Measurements from ENCODE around the gene POU2AF2.
"Not testable (repeated sequence)": the region's sequence is repeated elsewhere in the genome, so short reads cannot be mapped to it uniquely, and the experiment has no call there.

The POU2AF2 gene, protein sequence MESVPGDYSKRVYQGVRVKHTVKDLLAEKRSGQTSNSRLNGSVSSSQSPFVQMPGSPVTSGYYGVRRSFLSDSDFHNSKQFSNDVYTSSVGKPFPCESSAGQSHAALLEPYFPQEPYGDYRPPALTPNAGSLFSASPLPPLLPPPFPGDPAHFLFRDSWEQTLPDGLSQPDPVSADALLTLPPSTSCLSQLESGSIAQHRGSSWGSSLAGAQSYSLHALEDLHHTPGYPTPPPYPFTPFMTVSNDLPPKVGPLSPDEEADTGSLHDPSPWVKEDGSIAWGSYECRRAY

GRCh38 chr11:111245425-111245824 lies at the start of gene POU2AF2:
Gene POU2AF2, plus strand, starts transcription at chr11:111245725. Its CDS starts 129 bp downstream, at chr11:111245854.
- no peak for DNase-seq (ENCODE audit: low read depth in 2 of 3, low spot score in 2 of 3)

GRCh38 chr11:111200010-111200534 lies 45.5 kb upstream of the POU2AF2 start:
- no peak for DNase-seq (ENCODE audit: low read depth in 2 of 3, low spot score in 2 of 3)

DNA sequence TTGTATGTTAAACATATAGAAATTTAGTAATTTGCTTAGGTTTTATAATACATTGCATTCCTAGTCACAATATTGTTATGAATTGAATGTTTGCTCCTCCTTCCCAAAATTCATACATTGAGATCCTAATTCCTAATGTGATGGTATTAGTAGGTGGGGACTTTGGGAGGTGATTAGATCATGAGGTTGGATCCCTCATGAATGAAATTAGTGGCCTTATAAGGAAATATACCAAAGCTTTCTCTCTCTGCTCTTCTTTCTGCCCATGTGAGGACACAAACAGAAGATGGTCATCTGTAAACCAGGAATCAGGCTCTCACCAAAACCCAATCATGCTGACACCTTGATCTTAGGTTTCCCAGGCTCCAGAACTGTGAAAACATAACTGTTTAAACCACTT lies 41.3 kb upstream of the POU2AF2 start:
- DNase-seq (ENCODE audit: low read depth in 2 of 3, low spot score in 2 of 3), result no peak

- DNase-seq (ENCODE audit: low read depth in 2 of 3, low spot score in 2 of 3), result no peak
Measured at GRCh38 chr11:111205632-111206385, 39.7 kb upstream of the POU2AF2 start.

DNA sequence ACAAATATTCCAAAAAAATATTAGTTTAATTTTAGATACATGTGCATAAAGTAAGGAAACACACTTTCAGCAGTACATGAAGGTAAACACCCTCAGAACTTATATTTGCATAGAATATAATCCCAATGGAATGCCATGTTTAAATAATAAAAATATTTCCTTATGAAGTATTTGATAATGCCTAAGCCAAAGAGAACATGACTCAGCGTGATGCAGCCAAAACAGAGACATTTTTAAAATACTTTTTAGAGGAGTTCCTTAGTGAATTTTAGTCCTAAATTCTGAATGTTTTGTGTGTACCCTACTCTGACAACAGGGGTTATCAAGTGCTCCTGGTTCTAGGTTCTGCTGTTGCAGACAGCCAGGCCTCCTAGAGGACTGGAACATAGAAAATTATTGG lies 39.1 kb upstream of the POU2AF2 start:
- no peak for DNase-seq (ENCODE audit: low read depth in 2 of 3, low spot score in 2 of 3)

- no peak for DNase-seq (ENCODE audit: low read depth in 2 of 3, low spot score in 2 of 3)
Measured at GRCh38 chr11:111207213-111207612, 38.3 kb upstream of the POU2AF2 start.

DNA sequence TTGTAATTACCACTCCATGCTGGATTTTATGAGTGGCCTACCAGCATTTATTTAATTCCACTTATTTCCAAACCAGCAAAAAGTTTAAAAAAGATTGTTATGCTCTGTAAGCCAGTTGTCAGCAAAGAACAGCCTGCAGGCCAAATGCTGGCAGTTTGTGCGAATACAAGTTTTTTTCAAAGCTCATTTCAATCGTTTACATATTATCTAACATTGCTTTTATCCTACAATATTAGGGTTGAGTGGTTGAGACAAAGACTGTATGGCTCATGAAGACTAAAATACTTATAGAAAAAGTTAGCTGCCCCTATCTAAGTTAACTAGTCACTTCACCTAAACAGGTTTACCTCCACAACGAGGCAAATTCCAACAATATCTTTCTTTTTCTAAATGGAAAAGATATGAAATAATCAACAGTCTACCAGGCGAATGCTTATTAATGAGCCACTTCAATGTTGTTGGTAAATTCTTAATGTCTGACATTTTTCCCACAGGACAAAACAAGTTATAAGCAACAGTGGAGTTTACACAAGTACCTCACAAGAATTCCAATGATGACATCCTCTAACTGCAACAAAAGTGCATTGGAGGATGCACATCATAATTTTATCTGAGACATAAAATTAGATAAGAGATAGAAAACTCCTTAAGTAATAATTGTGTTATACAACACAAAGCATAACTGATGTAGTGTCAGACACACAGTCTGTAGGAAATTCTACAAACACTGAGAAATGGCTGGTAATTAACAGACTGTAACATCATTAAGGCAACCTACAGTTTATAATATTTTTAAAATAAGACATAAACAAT lies 35.8 kb upstream of the POU2AF2 start:
- DNase-seq (ENCODE audit: low read depth in 2 of 3, low spot score in 2 of 3), result no peak

DNA sequence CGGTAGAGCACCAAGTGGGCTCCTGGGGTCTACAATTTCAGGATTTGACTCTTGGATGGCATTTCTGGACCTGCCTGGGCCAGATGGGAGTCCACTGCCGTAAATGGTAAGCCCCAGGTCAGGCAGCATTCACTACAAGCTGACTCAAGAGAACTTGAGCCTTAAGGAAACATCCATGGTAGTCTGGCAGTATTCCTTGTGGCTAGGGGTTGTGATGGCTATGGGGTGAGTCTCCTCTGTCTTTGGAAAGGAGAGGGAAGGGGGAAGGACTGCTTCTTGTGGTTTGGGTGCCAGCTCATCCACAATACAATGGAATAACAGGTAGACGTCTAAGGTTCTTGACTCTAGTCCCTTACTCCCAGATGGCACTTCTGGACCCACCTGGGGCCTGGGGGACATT lies 32.3 kb upstream of the POU2AF2 start:
- no peak for DNase-seq (ENCODE audit: low read depth in 2 of 3, low spot score in 2 of 3)

DNA sequence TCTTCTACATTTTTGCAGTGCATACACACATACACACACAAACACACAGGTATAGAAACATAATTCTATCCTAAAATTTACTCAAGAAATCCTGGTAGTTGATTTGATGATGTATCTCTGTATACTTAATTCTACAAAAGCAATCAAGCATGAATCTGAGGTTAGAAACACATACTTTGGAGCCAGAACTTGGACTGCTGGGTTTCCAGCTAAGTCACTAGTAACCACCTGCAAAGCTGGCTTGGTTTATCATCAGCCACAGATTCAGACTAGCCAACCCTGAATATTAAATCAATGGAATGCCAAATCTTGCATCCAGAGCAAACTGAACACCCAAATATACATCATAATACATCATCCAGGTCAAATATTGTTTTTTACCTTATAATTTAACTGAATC lies 24.8 kb upstream of the POU2AF2 start:
- DNase-seq (ENCODE audit: low read depth in 2 of 3, low spot score in 2 of 3), result no peak

DNA sequence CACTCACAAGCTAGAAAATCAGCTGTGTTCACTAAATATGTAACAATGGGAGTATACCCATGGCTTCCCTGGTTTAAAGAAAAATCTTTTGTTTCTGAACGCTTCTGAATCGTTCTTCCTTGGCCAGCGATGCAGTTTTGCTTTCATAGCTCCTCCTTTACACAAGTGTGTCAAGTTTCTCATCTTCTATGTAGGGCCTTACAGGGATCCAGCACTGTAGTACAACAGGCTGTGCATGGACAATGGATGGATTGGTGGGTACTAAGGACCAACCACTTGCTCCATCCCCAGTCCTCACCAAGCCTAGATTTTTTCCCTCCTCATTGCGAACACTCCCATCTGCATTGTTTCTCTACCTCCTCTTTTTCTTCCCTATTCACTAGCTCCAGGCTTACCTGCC lies 24.3 kb upstream of the POU2AF2 start:
- no peak for DNase-seq (ENCODE audit: low read depth in 2 of 3, low spot score in 2 of 3)

- not testable (repeated sequence) for DNase-seq (ENCODE audit: low read depth in 2 of 3, low spot score in 2 of 3)
Measured at GRCh38 chr11:111221936-111222335, 23.6 kb upstream of the POU2AF2 start.

GRCh38 chr11:111222821-111223455 lies 22.6 kb upstream of the POU2AF2 start:
- not testable (repeated sequence) for DNase-seq (ENCODE audit: low read depth in 2 of 3, low spot score in 2 of 3)

- DNase-seq (ENCODE audit: low read depth in 2 of 3, low spot score in 2 of 3), result no peak
Measured at GRCh38 chr11:111225881-111226280, 19.6 kb upstream of the POU2AF2 start.

- DNase-seq (ENCODE audit: low read depth in 2 of 3, low spot score in 2 of 3), result no peak
Measured at GRCh38 chr11:111229604-111230003, 15.9 kb upstream of the POU2AF2 start.

DNA sequence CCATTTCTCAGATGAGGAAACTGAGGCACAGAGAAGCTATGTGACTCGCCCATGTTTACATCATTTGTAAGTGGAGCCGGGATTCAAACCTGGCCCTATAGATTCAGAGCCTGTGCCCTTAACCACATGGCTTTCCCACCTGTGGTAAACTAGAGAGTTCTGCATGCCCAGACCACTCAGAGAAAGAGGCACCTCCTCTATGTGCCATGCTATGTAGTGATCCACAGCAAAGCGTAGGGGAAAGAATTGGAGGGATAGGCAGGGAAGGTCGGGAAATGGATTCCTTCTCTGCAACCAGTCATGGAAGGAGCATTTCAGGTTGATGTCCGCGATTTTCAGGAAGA lies 15.4 kb upstream of the POU2AF2 start:
- DNase-seq (ENCODE audit: low read depth in 2 of 3, low spot score in 2 of 3), result no peak

- no peak for DNase-seq (ENCODE audit: low read depth in 2 of 3, low spot score in 2 of 3)
Measured at GRCh38 chr11:111231836-111232235, 13.7 kb upstream of the POU2AF2 start.

GRCh38 chr11:111236383-111236782 lies 9.1 kb upstream of the POU2AF2 start:
- DNase-seq (ENCODE audit: low read depth in 2 of 3, low spot score in 2 of 3), result no peak

- DNase-seq (ENCODE audit: low read depth in 2 of 3, low spot score in 2 of 3), result no peak
Measured at GRCh38 chr11:111237926-111238325, 7.6 kb upstream of the POU2AF2 start.

DNA sequence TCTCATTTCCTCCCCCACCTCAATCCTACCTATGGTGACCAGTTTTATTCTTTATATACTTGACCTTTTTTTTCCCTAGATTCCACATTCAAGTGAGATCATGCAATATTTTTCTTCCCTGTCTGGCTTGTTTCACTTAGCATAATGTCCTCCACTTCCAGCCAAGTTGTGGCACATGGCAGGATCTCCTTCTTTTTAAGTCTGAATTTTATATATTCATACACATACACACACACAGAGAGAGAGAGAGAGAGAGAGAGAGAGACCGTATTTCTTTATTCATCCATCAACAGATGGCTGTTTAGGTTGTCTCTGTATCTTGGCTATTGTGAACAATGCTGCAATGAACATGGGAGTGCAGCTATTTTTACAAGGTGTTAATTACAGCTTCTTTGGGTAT lies 1.4 kb downstream of the POU2AF2 start:
- no peak for DNase-seq (ENCODE audit: low read depth in 2 of 3, low spot score in 2 of 3)

- DNase-seq (ENCODE audit: low read depth in 2 of 3, low spot score in 2 of 3), result no peak
Measured at GRCh38 chr11:111250936-111251335, 5.4 kb downstream of the POU2AF2 start.

DNA sequence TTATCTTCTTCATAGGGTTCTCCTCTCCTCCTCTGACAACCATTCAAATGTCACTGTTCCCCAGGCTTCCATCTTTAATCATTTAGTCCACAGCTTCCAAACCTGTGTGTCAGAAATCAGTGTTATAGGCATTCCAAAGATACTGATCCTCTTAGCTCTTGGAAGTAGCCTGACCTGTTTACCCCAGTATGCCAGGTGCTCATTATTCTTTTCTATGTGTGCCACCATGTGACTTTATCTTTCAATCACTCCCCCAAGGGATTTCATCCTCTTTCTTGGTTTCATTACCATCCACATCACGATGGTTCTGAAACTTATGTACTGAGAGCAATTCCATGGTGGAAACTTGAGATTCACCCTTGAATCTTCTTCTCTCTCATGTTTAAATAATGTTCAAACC lies 7.6 kb downstream of the POU2AF2 start:
- no peak for DNase-seq (ENCODE audit: low read depth in 2 of 3, low spot score in 2 of 3)

Measured in activated CD8-positive, alpha-beta memory T cell treated with anti-CD3 and anti-CD28 coated beads for 48 hours (primary cell).